Stimulated activated CD8-positive, alpha-beta memory T cell treated with anti-CD3 and anti-CD28 coated beads, Interleukin-4, amount 100 ng/mL, for 1 hour (primary cell): ENCODE measurements around the gene UTF1.

Source experiments
- DNase-seq, 2 donors: peaks; one replicate each; pipeline ENCODE4 v3.0.0-alpha.2; 2020; ENCODE audit warnings: low read depth in 2 of 2, low spot score in 1 of 2

The UTF1 gene

GRCh38 chr10:133276435-133277201, 46.6 kb downstream of the UTF1 start, which contains the start of gene ADAM8:
Gene ADAM8, minus strand, starts transcription at chr10:133276868. Its CDS starts 51 bp downstream, at chr10:133276817.
- DNase-seq = peak in 1 of 2 donors; percentile 46

GRCh38 chr10:133277277-133277992, 47.4 kb downstream of the UTF1 start:
- DNase-seq = no peak

GRCh38 chr10:133277993-133278576, 48.1 kb downstream of the UTF1 start:
- DNase-seq = no peak

- DNase-seq = peak in 1 of 2 donors; percentile 48
Measured at GRCh38 chr10:133278577-133279265, 48.7 kb downstream of the UTF1 start.

- DNase-seq = no peak
Measured at GRCh38 chr10:133279326-133280226, 49.6 kb downstream of the UTF1 start.

- DNase-seq = no peak
Measured at GRCh38 chr10:133280391-133281059, 50.5 kb downstream of the UTF1 start.

- DNase-seq = no peak
Measured at GRCh38 chr10:133281084-133281483, 51.1 kb downstream of the UTF1 start.
